ENCODE data around the gene SPACA9.

The SPACA9 gene

GRCh38 chr9:132877824-132878694, 639 bp upstream of the SPACA9 start, which contains the start of gene AK8:
TSS of gene AK8 (minus strand) at chr9:132878284. CDS start at chr9:132878255, 29 bp downstream.
- H3K27me3 Mint-ChIP-seq = no peaks in the 10 kb centered on the region
- no peaks in the 10 kb centered on the region for H3K9me3 Mint-ChIP-seq
- no peaks in the 10 kb centered on the region for H3K36me3 Mint-ChIP-seq
- H3K4me3 Mint-ChIP-seq = peak within 1 kb of the TSS; percentile 84
- peak within 1 kb of the TSS; percentile 84 for H3K27ac Mint-ChIP-seq
- ATAC-seq (replicated peaks) = peak; percentile 91 to 92
- peak; percentile 73 for DNase-seq
- H3K4me1 Mint-ChIP-seq = peaks cover 23 to 43% of the 10 kb centered on the region in 2 donors

- H3K27ac Mint-ChIP-seq = peak overlapping the region; percentile 80
- H3K36me3 Mint-ChIP-seq = no peaks in the 10 kb centered on the region
- DNase-seq (no peak), ATAC-seq (replicated peaks) (no peak)
- no peaks in the 10 kb centered on the region for H3K9me3 Mint-ChIP-seq
- peak overlapping the region; percentile 84 for H3K4me3 Mint-ChIP-seq
- peaks cover 23 to 48% of the 10 kb centered on the region in 2 donors for H3K4me1 Mint-ChIP-seq
- no peaks in the 10 kb centered on the region for H3K27me3 Mint-ChIP-seq
These were observed 992 bp downstream of the SPACA9 start for GRCh38 chr9:132879457-132880323.

DNA sequence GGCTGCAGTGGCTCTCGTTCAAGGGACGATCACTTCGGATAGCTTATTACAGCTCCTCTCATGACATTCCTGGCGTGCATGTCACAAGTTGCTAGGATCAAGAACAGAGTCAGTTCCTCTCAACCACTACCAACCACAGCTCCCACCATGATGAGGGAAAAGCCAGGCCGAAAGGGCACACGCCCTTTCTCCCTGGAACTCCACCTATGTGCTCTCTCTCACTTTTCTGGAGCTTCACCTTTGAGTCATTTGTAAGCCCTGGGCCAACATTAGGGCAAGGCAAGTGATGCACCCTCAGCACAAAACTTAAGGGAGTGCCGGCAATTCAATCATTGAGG, 1.6 kb downstream of the SPACA9 start:
- H3K27me3 Mint-ChIP-seq = no peaks in the 10 kb centered on the region
- H3K9me3 Mint-ChIP-seq = no peaks in the 10 kb centered on the region
- ATAC-seq (replicated peaks) (no peak), DNase-seq (no peak)
- no peaks in the 10 kb centered on the region for H3K36me3 Mint-ChIP-seq
- H3K4me1 Mint-ChIP-seq = peaks cover 23 to 48% of the 10 kb centered on the region in 2 donors
- H3K27ac Mint-ChIP-seq = no peak overlapping the region
- no peak overlapping the region for H3K4me3 Mint-ChIP-seq

DNA sequence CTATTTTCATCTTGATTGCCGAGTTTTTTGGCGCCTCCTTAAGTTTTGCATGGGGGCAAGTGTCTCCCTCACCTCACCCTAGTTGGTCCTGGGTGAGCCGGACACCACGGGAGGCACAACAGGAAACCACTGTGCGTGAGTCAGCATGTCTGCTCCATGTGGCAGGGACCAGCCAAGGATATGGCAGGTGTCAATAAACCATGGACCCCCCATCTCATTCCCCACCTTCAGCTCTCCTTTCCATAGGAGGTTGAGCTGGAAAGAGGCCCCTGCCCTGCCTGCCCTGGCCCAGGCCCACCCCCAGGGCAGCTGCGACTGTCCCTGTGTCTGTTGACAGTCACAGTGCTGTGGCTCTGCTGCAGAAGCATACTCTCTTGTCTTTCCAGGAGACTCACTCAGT, 3.1 kb downstream of the SPACA9 start:
- Mint-ChIP-seq H3K36me3 (no peaks in the 10 kb centered on the region), H3K27me3 (no peaks in the 10 kb centered on the region), H3K4me3 (no peak overlapping the region), H3K9me3 (no peaks in the 10 kb centered on the region), H3K27ac (no peak overlapping the region), H3K4me1 (peaks cover 29 to 57% of the 10 kb centered on the region in 2 donors)
- no peak for ATAC-seq (replicated peaks)
- DNase-seq = no peak

DNA sequence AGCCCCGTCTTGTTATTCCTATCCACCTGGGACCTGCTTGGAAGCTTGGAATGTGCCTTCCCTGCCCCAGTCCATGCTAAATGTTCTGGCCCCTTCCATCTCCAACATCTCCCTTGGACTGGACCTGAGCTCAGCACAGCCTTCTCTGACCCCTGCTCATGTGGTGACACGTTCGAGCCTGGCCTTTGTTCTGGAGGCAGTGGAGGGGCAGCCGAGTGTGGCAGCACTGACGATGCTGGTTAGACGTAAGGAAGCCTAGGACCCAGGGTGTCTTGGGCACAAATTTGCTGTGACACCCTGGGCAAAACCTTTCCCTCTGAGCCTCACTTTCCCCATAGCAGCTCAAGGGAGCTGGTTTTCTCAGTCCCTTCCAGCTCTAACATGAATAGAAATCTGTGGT, 3.9 kb downstream of the SPACA9 start:
- no peak for ATAC-seq (replicated peaks)
- Mint-ChIP-seq H3K4me1 (peaks cover 27 to 60% of the 10 kb centered on the region in 2 donors), H3K9me3 (no peaks in the 10 kb centered on the region), H3K27me3 (no peaks in the 10 kb centered on the region), H3K27ac (peak overlapping the region; percentile 72), H3K36me3 (no peaks in the 10 kb centered on the region), H3K4me3 (no peak overlapping the region)
- DNase-seq = no peak

GRCh38 chr9:132883349-132884294, 4.9 kb downstream of the SPACA9 start:
- ATAC-seq (replicated peaks) (no peak), DNase-seq (no peak)
- Mint-ChIP-seq H3K9me3 (no peaks in the 10 kb centered on the region), H3K4me3 (no peak overlapping the region), H3K27ac (peak overlapping the region; percentile 25), H3K36me3 (no peaks in the 10 kb centered on the region), H3K27me3 (no peaks in the 10 kb centered on the region), H3K4me1 (peaks cover 32 to 69% of the 10 kb centered on the region in 2 donors)

GRCh38 chr9:132885720-132886333, 7.1 kb downstream of the SPACA9 start:
- Mint-ChIP-seq H3K36me3 (no peaks in the 10 kb centered on the region), H3K27me3 (no peaks in the 10 kb centered on the region), H3K4me1 (peaks cover 27 to 58% of the 10 kb centered on the region in 2 donors), H3K9me3 (no peaks in the 10 kb centered on the region), H3K27ac (no peak overlapping the region), H3K4me3 (peak overlapping the region in 1 of 2 donors; percentile 43)
- DNase-seq (peak; percentile 6), ATAC-seq (replicated peaks) (peak; percentile 43 to 49)

DNA sequence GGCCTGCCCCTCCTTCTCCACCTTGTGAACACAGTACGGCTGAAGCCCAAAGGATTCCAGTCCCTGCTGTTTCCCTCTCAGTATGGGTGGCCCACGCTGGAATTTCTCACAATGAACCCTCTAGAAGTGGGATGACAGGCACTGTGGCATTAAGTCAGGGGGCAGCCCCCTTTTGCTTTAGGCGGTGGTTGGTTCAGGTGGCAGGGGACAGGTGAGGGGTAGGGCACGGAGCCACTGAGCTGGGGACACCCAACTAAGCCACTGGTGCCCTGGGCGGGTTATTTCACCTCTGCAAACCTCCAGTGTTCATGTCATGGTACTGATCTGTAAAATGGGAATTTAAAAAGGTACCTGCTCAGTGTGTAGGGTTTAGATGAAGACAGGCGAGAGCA, 7.6 kb downstream of the SPACA9 start:
- Mint-ChIP-seq H3K36me3 (no peaks in the 10 kb centered on the region), H3K4me1 (peaks cover 27 to 58% of the 10 kb centered on the region in 2 donors), H3K27ac (no peak overlapping the region), H3K9me3 (no peaks in the 10 kb centered on the region), H3K27me3 (no peaks in the 10 kb centered on the region), H3K4me3 (no peak overlapping the region)
- ATAC-seq (replicated peaks) (no peak), DNase-seq (no peak)

DNA sequence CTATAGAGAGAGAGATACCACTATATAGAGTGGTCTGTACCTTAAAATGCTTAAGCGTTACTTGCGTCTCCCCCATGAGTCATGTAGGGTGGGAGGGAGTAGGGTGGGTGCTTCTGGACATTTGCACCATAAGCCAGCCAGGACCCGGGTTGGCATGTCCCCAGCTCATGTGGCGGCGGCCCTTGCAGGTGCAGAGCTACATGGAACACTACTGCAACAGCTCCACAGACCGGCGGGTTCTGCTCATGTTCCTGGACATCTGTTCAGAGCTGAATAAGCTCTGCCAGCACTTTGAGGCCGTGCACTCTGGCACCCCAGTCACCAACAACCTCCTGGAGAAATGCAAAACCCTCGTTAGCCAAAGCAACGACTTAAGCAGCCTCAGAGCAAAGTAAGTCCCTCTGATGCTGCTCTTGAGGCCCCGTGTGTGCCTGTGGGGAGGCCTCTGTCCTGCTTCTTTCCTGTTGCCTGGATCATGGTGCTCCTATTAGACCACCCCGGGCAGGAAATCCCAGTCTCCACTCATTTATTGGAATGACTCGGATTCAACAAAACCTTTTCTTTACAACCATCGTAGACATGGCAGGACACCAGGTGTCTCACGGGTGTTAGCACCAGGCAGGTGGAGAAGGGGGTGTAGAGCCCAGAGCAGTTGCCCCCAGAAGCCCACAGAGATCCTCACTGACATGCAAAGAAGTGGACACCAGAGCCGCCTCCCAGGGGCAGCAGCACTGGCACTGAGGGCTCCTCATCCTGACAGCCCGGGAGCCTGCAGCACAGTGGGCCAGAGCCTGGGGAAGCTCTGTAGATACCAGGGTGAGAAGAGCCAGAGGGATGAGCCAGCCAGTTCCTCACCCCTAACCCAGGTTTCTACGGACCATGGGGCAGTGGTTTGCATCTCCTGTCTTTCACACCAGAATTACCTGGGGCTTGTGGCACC, 8.8 kb downstream of the SPACA9 start:
- no peak overlapping the region for H3K27ac Mint-ChIP-seq
- peak overlapping the region in 1 of 2 donors; percentile 13 for H3K4me3 Mint-ChIP-seq
- DNase-seq (no peak), ATAC-seq (replicated peaks) (no peak)
- no peaks in the 10 kb centered on the region for H3K27me3 Mint-ChIP-seq
- H3K36me3 Mint-ChIP-seq = peaks cover 0 to under 1% of the 10 kb centered on the region in 2 donors
- H3K4me1 Mint-ChIP-seq = peaks cover 25 to 50% of the 10 kb centered on the region in 2 donors
- no peaks in the 10 kb centered on the region for H3K9me3 Mint-ChIP-seq

- DNase-seq (no peak), ATAC-seq (replicated peaks) (peak; percentile 27 to 41)
These were observed 9.5 kb downstream of the SPACA9 start for GRCh38 chr9:132888151-132888550.

GRCh38 chr9:132892400-132892799, 13.7 kb downstream of the SPACA9 start:
- H3K36me3 Mint-ChIP-seq = peaks cover 18 to 36% of the 10 kb centered on the region in 2 donors
- no peaks in the 10 kb centered on the region for H3K27me3 Mint-ChIP-seq
- DNase-seq (no peak), ATAC-seq (replicated peaks) (no peak)
- no peak overlapping the region for H3K27ac Mint-ChIP-seq
- peaks cover 11 to 19% of the 10 kb centered on the region in 2 donors for H3K4me1 Mint-ChIP-seq
- H3K4me3 Mint-ChIP-seq = no peak overlapping the region
- no peaks in the 10 kb centered on the region for H3K9me3 Mint-ChIP-seq

More at GRCh38 chr9:132888151-132888550, 9.5 kb downstream of the SPACA9 start:
- Mint-ChIP-seq H3K27me3 (no peaks in the 10 kb centered on the region), H3K9me3 (no peaks in the 10 kb centered on the region), H3K36me3 (peaks cover 0 to 8% of the 10 kb centered on the region in 2 donors), H3K27ac (peak overlapping the region; percentile 47), H3K4me3 (peak overlapping the region; percentile 13 to 76), H3K4me1 (peaks cover 20 to 43% of the 10 kb centered on the region in 2 donors)

GRCh38 chr9:132894346-132894745, 15.6 kb downstream of the SPACA9 start:
- peaks cover 0 to 2% of the 10 kb centered on the region in 2 donors for H3K4me1 Mint-ChIP-seq
- ATAC-seq (replicated peaks) = no peak
- H3K27ac Mint-ChIP-seq = no peak overlapping the region
- H3K27me3 Mint-ChIP-seq = no peaks in the 10 kb centered on the region
- peaks cover 29 to 48% of the 10 kb centered on the region in 2 donors for H3K36me3 Mint-ChIP-seq
- no peak overlapping the region for H3K4me3 Mint-ChIP-seq
- no peaks in the 10 kb centered on the region for H3K9me3 Mint-ChIP-seq
- no peak for DNase-seq
